GM21576 (cell line): ENCODE results near the gene KAZN.
"Not testable (repeated sequence)": the region's sequence is repeated elsewhere in the genome, so short reads cannot be mapped to it uniquely, and the experiment has no call there.

ENCODE experiments used
- ATAC-seq: cut with Tn5 transposase; IDR thresholded peaks from one replicate; pipeline ENCODE4 v1.9.1; 2021; ENCODE audit warnings: mild to moderate bottlenecking, moderate library complexity; ENCODE audit not compliant: unreplicated experiment

KAZN gene

DNA sequence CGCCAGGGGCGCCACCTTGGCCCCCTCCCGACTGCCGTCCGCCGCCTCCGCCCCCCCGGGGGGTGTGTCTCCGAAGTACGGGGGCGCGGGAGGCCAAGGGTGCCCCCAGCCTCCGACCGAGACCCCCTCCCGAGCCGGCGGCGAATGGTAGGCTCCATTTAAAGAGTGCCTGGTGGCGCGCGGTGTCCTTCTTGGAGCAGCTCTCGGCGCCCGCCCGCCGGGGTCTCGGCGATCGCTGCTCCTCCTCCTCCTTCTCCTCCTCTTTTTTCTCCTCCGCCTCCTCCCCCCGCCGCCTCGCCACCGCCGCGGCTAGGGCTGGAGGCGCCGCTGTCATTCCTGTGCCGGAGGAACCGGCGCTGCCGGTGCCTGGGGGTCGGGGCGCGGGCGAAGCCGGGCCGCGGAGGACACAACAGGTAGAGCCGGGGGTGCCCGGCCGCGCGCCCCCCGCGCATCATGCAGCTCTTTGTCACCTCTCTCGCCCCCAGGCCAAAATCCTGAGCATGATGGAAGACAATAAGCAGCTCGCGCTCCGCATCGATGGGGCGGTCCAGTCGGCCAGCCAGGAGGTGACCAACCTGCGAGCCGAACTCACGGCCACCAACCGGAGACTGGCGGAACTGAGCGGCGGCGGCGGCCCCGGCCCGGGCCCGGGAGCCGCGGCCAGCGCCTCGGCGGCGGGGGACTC lies at the start of gene KAZN:
Gene KAZN (plus strand): TSS at position 188 of the 685 bp plus-strand sequence.
- ATAC-seq: no peak

DNA sequence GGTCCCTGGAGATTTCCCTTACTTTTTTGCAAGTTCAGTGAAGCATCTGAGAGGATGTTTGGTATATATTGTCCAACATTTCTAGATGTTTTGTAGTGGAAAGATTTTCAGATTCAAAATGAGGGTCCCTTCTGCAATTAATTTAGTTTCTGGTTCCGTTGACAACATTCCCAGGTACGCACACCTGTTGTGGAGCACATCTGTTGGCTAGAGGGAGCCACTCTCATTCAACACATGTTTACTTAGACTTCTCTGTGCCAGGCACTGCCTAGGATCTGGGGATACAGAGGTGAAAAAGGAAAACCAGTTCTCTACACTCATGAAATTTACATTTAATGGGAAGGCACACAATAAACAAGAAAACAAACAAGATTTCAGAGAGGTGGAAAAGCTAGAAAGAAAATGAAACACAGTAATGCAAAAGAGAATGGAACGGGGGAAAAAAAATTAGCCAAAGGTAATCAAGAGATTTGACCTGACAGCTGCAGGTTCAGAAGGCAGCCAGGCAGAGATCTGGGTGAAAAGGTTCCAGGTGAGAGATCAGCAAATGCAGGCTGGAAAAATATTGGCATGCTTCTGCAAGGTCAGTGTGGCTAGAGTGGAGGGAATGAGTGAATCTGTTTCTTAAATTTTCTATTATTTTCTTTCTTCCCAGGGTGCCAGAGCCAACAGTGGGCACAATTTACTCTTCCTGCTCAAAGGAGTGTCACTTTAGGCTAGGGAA lies 48.4 kb upstream of the KAZN start:
- no peak for ATAC-seq

DNA sequence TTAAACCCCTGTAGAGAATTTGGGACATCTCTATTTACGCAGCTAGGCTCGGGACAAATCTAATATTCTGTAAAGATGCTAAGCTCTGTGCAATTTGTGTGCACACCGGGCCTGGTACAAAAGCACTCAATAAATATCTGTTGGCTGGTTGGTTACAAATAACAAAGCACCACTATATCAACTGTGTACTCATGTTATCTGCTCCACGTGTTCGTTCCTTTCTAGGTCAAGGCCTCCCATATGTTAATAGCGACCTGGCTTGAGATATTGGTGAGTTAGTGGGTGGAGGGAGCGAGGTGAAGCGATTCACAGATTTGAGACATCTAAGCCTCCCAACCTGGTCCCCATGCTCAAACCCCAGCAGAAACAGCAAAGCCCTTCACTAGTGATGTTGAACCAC lies 47.1 kb upstream of the KAZN start:
- ATAC-seq: no peak

DNA sequence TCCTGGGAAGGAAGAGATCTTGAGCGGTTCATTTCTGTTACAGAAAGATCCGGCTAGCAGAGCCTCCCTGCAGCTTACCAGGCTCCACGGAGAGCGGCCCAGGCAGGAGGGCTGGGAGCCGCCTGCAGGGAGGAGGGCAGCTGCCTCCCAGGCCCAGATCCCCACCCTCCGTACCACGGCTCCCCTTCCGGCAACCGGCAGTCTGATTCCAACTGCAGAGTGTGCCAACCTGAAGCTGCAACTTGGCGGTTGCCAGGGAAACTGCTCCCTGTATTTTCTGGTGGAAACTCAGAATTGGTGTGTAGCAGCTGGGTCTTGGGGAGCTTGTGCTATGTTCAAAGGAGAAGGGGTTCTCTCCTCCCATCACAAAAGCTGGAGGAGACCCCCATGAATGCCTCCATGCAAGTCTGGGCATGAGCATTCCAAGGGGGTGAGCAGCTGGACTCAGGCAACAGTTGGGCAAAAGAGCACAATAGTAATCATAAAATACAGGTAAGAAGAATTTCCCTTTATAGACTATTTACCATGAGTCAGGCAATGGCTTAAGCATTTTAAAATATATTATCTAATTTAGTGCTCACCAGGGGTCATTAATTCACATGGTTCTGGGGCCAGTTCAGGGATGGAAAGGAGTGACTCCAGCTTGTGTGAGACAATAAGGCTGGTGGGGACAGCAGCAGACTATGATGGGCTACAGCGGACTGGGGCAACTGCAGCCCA lies 46.1 kb upstream of the KAZN start:
- no peak for ATAC-seq

DNA sequence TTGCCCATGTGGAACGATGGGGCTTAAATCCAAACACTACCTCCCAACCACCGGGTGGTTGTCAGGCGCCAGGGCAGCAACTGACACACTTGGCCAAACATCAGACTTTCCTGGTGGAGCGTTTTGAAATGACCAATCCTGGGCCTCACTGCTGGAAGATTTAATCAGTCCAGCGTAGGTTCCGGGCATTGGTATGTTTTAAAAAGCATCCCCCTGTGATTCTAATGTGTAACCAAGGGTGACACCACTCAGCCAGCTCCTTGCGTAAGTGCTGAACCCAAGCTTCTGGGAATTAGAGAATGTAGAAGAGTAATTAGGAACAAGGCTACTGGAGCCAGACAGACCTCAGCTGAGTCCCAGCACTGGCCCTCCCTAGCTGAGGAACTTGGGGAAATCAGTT lies 44.8 kb upstream of the KAZN start:
- ATAC-seq: no peak

DNA sequence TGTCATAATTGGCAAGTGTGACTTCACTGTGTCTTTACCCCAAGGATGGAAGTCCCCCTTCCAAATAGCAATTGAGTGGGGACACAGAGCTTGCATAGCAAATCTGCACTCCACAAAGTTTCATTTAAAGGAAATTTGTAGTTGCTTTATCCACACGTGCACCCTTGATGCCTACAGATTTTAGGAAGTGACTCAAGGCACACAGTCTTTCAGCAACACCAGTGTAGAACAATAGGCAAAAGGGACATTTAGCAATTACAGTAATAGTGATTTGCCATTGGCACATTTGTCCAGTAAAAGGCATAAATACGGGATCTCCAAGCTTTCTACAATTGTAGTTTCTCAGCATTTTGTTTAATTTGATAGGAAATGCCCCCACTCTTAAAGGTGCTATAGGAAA lies 43.4 kb upstream of the KAZN start:
- ATAC-seq: no peak

DNA sequence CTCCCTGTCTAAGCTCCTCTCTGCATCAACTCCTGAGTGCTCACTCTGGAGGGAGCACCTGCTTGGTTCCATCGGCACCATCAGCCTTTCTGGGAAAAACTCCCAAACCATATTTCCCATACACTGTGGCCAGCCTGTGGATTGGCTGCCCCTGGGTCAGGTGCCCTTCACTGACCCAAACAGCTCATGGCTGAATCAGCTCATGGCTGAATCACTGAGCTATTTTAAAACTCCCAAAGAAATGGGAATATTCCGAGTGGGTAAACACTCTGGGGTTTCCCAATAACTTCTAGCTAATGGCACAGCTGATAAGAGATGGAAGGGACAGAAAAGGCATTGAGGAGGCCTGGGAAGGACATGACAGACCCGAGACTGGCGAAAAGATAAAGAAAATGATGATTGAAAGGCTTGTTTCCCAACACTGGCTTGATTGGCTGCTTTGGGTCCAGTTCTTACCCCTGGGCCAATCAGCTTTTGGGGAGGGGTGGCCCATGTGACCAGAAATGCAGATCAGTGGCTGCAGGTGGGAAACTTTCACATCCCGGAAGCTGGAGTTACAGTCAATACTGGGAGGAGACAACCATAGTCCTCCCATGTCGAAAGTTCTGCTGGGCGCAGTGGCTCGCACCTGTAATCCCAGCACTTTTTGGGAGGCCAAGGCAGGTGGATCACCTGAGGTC lies 37.3 kb upstream of the KAZN start:
- no peak for ATAC-seq

DNA sequence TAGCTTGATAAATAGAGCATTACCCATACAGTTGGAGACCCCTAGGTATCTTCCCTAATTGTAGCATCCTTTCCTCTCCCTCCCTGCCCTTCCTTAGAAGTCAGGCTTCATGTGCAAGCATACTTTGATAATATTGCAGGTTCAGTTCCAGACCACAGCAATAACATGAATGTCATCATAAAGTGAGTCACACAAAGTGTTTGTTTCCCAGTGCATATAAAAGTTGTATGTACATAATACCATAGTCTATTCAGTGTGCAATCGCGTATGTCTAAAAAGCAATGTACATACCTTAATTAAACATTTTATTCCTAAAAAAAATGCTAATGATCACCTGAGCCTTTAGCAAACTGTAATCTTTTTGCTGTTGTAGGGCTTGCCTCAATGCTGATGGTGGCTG lies 33.4 kb upstream of the KAZN start:
- ATAC-seq: no peak

DNA sequence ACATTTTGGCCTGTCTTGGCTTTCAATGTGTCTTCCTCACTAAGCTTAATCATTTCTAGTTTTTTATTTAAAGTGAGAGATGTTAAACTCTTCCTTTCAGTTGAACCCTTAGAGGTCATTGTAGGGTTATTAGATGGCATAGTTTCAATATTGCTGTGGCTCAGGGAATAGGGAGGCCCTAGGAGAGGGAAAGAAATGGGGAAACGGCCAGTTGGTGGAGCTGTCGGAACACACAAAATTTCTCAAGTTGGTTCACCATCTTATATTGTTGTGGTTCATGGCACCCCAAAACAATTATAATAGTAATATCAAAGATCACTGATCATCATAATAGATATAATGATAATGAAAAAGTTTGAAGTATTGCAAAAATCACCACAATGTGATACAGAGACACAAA lies 31.4 kb upstream of the KAZN start:
- no peak for ATAC-seq

DNA sequence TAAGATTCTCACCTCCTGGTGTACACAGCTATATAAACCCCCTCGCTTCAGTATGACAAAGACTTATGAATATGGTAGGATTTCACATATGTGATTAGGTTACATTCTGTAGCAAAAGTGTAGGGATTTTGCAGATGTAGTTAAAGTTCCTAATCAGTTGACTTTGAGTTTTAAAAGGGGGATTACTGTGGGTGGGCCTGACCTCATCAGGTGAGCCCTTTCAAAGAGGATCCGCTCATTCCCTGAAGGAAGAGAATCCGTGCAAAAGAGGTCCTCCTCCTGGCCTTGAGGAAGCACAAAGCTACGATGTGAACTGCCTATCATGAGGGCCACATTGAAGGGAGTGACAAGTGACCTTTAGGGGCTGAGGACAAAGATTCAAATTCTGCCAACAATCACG lies 30.6 kb upstream of the KAZN start:
- no peak for ATAC-seq

DNA sequence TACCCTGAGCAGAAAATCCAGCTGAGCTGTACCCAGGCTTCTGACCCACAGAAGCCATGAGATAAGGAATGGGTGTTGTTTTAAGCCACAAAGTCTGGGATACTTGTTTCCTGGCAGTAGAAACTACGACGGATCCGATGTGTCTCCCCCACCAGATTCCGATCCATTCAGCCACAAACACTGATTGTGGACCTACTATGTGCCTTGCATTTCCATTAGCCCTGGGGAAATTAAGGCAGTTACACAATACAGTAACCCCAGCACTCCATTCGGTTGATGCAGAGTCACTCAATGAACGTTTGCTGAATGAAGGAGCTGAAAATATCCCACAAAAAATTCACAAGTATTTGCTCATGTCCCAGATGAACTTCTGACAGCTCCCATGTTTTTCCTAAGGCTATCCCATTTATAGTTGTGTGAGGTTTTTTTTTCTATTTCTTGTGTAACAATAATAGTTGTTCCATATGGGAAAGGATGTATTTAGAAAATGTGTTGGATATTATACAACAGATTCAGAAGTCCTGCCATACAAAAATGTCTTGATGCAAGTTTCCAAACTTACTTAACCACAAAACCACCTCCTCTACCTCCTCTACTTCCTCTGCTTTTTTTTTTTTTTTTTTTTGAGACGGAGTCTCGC lies 29.6 kb upstream of the KAZN start:
- ATAC-seq: no peak

DNA sequence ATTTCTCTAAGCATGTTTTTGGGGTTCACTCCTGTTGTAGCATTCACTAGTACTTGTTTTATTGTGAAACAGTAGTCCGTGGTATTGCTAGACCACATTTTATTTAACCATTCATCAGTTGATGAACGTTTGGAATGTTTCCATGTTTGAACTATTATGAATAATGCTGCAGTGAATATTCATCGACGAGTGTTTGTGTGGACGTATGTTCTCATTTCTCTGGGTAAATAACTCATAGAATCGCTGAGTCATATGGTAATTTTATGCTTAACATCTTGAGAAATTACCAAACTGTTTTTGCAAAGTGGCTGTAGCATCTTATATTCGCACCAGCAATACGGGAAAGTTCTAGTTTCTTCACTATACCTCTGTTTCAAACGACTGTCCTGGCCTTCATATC lies 28.0 kb upstream of the KAZN start:
- no peak for ATAC-seq

DNA sequence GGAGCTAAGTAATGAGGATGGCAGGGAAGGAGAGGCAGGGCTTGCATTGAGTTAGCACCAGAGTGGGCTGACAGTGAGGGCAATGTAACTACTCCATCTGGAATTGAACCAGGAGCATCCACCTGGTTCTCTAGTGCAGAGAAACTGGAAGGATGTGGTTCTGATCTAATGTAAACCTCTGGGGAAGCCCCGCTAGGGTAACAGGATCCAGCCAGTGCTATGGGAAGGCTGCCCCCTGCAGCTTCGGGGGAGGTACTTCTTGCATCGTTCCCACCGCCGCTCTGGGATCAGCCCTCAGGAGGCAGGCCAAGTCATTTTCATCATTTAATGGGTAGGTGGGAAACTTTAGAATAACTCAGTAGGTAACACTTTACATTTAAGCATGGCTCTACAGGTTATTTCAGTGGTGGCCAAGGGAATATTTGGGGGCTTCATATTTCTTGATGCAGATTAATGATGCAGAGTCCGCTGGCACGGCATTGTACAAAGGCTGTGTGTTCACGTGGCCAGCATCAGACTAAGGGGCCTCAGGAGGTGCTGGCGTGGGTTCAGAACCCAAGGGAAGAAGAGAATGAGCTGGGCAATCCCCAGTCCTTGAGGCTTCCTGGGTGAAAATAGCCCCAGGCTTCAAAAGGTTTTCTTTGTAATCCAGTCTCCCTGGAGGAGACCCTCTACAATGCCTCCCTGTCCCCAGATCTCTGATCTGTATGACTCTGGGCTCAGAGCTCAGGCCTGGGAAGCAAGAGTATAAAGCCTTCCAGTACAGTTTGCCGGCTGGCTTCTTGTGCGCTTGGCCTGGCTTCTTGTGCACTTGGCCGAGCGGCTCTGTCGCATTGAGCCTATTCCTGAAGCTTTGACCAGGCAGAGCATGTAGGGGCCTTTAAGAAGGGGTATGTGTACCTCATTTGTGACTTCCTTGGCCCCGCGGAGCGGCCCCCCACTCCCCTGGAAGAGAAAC lies 26.4 kb upstream of the KAZN start:
- ATAC-seq: no peak

DNA sequence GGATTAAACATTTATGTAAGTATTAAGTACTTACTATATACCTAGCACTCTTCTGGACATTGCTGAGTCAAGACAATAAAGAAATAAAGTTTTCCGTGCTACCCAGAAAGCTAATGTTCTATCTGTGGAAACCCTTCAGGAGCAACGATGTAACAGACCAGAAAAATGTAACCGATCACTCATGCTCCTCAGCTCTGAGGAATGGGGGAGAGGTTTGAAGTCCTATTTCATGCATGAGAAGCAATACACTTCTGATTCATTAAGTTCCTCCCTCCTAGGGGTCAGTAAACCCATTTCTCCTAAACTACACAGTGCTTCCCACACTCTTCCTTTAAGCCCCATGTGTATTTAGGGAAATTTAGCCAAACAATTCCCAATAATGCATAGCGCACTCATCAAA lies 25.6 kb upstream of the KAZN start:
- no peak for ATAC-seq

DNA sequence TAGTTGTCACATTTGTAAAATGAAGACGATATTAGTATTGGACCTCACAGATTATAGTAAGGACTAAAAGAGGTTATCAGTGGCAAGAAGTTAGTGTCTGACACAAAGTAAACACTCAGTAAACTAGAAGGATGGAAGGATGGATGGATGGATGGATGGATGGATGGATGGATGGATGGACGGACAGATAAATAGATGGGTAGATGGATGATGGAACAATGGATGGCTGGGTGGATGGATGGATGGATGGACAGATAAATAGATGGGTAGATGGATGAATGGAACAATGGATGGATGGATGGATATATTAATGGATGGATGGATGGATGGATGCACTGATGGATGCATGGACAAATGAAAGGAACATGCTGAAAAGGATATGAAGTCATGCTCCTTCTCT lies 22.3 kb upstream of the KAZN start:
- no peak for ATAC-seq

DNA sequence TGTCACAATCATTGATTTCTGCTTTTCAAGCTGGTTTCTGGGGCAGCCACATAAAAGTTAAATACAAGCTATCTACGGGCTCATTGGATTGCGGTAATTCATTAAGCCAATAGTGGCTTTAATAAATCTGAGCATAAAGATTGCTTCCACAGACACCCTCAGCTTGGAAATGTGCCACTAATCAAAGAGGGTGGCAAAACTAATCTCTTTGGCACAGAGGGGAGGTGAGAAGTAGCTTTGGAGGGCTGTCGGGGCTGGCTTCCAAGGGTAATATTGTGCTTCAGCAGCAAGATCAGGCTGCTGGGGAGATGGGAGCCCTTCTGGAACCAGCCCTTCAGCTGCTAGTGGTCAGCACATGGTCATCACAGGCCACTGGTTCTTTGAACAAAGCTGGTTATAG lies 21.2 kb upstream of the KAZN start:
- ATAC-seq: no peak

DNA sequence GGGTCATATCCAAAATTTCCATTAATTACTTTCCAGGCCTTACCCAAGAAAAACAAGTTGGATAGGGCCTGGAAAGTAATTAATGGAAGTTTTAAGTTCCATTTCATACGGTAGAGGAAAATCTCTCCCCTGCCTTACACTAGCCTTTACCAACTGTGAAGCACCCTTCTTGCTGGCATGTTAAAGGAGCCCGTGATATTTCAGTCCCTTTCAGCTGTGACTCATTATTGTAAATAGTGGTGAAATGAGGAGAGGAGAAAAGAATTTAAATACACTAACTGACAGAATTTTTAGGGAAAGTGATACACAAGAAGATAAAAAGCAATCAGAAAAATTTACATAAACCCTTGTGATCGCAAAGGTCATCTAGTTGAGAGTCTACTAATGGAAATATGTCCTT lies 20.3 kb upstream of the KAZN start:
- no peak for ATAC-seq

DNA sequence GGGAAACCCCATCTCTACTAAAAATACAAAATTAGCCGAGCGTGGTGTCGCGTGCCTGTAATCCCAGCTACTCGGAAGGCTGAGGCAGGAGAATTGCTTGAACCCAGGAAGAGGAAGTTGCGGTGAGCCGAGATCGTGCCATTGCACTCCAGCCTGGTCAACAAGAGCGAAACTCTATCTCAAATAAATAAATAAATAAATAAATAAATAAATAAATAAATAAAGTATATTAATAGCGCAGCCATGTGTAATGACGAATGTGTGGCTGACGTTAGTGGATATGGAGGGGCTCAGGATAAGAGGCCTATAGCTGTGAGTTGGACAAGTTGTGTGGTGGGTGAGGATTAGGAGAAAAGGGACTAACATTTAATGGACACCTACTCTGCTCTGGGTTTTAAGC lies 18.2 kb upstream of the KAZN start:
- ATAC-seq: not testable (repeated sequence)

DNA sequence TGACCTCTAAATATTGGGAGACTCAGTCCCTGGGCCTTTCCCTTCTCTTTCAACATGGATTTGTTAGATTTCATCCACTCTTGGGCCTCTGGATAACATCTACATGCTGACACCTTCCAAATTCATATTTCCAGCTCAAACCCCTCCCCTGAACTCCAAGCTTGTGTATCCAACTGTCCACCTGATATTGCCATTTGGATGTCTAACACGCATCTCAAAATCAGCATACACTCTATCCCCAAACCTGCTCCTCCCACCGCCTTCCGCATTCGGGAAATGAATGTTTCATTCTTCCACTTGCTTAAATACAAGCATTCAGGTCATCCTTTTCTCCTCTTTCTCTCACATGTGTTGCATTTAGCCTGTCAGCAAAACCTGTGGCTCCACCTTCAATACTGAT lies 17.5 kb upstream of the KAZN start:
- ATAC-seq: no peak

DNA sequence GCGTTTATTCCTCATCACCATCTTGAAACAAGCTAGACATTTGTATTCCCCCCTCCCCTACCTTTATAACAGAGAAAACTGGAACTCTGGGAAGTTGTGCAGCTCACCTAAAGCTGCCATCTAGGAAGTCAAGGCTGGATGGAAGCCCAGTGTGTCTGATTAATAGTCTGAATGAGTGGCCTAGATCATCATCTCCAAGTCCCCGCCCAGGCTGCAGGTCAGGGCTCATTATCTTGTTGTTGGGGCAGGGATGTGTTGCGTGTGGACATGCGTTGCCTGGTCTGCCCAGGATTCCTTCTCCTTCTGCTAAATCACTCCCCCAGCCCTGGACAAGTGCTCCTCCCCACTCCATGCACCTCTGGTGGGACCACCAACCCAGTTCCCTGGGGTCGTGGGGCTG lies 14.7 kb upstream of the KAZN start:
- no peak for ATAC-seq
